IPS-11a (cell line): ENCODE measurements around the gene CDC45.

Source experiments
- H3K4me3 ChIP-seq: one replicate; pipeline ENCODE4 v1.5.1; 2013; ENCODE audit warnings: low read depth, low read length, control low read depth

Gene CDC45

DNA sequence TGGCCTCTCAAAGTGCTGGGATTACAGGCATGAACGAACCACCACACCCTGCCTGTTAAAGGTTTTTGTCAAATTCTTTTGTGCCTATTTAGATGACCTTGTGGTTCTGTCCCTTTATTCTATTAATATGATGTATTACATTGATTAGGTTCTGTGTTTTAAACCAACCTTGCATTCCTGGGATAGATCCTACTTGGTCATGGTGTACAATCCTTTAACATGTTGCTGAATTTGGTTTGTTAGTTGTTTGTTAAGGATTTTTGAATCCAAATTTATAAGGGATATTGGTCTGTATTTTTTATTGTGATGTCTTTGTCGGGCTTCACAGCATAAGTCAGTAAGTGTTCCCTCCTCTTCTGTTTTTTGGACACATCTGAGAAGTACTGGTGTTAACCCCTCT is 73.5 kb downstream of the CDC45 start:
- H3K4me3 ChIP-seq = no peak overlapping the region

DNA sequence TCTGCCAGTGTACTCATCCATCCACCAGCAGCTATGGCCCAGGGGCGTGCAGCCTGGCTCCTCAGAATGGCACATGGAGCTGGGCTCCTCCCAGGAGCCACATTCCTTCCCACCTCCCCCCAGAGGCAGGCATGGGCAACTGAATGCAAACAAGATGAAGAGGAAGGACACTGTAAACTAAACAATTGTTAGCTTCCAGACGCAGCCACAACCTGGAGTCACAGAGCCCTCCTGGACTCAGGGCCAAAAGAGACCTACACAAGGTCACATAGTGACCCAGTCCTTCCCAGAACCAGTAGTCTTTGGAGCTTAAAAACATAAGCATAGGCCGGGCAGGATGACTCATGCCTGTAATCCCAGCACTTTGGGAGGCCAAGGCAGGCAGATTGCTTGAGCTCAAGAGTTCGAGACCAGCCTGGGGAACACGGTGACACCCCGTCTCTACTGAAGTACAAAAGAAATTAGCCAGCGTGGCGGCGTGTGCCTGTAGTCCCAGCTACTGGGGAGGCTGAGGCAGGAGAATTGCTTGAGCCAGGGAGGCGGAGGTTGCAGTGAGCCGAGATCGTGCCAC is 75.2 kb downstream of the CDC45 start:
- no peak overlapping the region for H3K4me3 ChIP-seq

DNA sequence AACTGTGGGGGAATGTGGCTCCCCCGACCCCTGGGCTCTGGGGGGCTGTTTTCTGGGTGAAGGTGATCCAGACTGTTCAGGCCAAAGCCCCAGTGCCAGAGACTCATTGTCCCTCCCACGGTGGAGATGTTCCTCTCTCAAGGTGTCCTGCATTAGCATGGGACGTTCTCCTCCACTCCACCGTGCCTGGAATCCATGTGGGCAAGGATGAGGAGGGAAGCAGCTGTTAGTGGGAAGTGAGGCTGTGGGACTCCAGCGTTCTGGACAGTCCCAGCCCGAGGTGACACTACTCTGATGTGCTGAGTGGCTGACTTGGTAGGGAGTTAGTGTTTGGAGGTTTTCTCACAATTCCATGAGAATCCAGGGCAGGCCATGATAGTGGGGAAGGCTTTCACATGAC is 75.9 kb downstream of the CDC45 start:
- no peak overlapping the region for H3K4me3 ChIP-seq

DNA sequence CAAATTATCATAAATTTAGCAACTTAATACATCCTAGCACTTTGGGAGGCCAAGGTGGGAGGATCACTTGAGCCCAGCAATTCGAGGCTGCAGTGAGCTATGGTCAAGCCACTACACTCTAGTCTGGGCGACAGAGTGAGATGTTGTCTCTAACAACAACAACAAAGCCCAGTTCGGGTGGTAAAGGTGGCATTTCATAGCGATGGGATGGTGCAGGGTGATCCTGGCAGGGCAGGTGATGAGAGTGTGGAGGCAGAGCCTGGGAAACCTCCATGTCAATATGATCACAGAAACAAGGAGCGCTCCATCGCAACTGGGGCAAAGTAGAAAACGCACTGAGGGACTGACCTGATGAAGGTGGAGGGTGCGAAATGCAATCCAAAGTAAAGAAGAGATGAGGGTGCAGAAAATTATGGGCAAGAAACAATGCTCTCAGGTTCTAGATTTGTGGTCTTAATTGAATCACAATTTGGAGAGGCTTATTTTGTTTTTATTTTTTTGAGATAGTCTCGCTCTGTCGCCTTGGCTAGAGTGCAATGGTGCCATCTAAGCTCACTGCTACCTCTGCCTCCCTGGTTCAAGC is 77.3 kb downstream of the CDC45 start:
- H3K4me3 ChIP-seq = no peak overlapping the region

DNA sequence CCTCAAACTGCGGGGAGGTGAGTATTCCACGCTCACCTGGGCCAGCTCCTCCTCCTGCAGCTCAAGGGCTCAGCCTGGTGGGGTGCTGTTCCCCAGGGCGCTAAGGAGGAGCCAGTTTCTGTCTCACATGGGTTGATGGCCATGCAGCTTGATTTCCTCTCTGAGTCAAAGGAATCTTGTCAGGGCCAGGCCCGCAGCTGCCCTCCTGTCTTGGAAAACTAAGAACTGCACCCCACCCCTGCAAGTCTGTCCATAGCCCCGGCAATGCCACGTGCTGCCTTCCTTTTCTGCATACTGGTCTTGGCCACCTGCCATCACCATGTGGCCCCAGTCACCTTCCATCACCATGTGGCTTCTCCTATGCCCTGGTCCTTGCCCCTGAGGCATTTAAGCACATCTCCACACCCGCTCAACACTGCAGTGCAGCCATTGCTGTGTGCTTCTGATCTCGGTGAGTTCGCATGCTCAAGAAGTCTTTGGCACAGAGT is 79.6 kb downstream of the CDC45 start:
- H3K4me3 ChIP-seq = no peak overlapping the region

DNA sequence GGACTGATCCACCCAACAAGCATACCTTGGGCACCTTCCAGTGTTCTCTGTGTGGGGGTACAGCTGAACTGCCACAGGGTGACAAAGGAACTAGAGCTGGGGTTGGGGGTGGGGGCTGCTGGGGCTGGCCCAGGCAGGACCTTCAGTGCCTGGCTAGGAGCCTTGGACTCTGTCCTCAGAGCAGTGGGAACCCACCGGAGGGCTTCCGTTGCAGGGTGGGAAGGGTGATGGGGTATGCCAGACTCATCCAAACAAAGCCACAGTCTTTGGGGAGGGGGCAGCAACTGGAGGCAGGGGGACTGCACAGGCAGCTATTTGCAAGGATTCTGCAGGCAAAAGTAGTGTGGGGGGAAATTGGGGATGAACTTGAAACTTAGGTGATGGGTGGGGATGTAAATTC is 80.2 kb downstream of the CDC45 start:
- no peak overlapping the region for H3K4me3 ChIP-seq

DNA sequence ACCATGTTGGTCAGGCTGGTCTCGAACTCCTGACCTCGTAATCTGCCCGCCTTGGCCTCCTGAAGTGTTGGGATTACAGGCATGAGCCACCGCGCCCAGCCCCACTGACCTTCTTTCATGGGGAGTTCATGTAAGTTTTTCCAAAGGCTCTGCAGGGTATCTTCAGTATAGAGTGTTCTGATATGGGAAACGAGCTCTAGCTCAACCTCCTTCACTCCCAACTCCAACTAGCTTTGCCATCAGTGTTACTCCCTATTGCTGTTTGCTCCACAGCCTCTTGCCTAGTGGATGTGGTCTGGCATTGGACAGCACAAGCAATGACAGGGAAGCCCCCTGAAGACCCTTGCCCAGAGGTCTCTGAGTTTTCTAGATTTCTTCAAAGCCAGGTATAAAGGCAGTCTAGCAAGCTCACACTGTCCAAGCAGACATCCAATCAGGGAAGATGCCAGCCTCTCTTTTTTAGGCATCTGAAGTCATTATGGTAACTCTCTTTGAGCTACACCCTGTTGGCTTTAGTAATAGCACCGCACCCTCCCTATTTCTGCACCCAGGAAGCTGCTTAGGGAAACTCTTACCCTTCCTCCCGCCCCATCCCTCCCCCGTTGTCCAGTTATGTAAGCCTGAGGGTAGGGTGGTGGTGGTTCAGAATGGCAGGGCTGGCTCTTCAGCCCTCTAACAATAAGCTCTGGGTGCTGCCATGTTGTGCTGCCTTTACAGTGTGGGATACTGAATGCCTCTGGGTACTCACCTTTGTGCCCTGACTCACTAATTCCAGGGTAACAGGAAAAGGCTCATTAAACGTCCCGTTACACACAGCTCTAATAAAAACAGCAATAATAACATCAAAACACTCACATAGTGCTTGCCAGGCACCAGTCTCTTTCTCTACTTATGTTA is 85.9 kb downstream of the CDC45 start:
- no peak overlapping the region for H3K4me3 ChIP-seq

DNA sequence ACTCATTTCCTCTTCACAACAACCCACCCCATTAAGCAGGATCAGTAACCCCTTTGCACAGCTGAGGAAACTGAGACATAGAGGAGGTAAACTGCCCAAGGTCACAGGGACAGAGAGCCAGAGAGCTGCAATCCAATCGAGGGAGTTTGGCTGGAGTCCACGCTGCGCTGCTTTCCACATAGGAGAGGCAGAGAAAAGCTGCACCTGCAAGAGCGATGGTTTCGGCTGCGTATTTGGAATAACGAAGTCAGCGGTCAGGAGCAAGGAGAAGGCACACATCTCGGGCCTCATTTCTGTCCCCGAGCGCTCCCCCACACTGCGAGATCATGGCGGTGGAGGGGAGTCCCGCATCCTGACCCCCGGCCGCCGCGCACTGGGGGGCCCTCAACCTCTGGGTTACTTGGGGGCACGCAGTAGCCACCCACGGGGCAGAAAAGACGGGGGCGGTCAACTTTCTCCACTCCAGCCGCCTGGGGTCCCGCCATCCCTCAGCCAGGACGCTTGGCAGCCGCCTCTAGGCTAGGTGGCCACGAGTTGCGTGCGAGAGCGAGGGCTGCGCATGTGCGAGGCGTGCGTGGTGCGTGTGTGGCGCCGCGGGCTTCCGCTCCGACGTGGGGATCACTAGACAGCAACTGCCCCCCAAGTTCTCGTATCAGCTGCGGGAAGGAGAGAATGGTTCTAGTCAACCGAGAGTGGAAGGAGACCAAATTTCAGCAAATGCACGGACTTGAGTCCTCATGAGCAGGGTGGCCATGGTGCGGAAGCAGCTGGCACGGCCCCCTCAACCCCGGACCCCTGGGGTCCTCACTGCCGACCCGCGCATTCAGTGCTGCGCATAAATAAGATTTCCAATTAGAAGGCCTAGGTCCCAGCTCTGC is 86.8 kb downstream of the CDC45 start:
- no peak overlapping the region for H3K4me3 ChIP-seq

DNA sequence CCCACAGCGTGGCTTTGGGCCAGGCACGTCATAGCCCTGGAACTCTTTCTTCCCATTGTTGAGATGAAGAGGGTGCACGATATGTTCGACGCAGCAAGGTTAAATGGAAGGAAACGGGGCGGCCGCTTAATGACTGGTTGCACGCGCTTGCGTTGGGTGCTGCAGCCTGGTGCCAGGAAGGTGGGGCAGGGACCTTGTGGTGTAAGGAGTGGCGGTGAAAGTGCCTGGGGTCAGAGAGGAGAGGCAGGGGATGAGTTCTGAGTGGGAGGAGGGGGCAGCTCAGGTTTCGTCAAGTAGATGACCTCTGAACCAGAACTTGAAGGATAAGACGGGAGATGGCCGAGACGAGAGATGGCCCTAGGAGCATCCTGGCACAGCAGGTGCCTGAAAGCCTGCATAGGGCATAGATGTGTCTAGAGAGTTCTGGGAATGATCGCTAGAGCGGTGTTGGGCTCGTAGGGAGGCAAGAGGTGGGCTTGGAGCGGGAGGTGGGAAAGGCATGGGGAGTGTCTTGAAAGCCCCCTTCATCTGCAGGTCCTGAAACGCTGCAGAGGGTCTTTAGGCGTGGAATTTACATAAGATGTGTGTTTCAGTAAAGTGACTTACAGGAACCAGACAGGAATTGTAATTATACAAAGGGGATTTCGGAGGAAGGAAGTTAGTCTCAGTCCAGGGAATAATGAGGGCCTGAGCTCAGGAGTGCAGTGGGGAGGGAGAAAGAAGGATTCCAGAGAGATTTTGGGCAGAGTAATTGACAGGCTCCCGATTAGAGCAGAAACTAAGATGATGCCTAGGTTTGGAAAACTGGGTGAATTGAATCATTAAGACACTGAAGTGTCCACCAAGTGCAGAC is 87.7 kb downstream of the CDC45 start:
- H3K4me3 ChIP-seq = no peak overlapping the region

DNA sequence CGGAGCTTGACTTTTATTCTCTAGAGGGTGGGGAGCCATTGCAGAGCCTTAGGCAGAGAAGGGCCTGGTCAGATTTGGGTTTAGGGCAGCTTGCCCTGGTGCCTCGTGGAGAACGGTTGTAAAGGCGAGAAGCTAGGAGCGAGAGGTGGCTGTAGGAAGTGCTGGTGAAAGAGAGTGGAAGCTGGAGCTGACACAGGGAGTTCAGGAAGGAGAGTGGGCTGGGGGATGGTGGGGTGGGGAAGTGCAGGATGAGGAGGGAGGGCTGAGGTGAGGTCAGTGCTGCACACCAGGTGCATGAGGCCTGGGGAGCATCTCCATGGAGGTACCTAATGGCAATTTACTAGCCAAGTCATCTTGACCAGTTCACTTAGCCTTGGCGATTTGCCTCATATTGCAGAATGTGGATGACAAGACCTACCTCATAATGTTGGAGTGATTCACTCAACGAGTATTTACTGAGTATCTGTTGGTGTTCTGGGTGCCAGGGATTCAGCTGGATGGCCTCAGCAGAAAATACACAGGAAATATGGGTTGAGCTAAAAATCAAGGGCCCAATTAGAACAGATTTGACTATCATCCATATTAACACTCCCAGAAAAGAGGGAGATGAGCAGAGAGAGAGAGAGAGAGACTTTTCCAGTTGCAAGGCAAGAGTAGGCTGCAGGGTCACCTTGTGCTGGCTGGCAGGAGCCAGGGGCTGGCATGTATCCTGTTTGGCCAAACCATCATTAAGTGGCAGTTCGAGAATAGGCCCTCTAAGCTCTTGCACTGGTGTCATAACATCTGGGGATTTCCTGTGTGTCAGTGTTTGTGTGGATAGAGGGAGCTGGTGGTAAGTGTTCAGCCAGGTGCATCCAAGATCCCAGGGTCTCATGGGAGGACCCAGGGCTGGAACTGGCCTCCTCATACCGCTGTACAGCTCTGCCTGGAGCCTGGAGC is 88.9 kb downstream of the CDC45 start:
- H3K4me3 ChIP-seq = no peak overlapping the region

DNA sequence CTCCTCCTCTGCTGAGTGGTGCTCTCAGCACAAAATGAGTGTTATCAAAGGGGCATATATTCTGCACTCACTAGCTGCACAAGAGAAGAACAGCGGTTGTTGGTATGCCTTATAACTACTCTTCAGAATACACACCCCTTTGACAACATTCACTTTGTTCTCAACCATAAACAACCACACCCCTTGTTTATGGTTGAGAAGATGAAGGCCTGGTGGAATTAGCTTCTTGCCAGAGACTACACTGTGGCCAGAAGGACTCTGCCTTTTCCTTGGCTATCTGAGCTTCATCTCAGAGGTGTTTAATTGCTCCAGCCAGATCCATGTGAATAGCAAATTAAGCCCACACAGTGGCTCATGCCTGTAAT is 89.5 kb downstream of the CDC45 start:
- no peak overlapping the region for H3K4me3 ChIP-seq

DNA sequence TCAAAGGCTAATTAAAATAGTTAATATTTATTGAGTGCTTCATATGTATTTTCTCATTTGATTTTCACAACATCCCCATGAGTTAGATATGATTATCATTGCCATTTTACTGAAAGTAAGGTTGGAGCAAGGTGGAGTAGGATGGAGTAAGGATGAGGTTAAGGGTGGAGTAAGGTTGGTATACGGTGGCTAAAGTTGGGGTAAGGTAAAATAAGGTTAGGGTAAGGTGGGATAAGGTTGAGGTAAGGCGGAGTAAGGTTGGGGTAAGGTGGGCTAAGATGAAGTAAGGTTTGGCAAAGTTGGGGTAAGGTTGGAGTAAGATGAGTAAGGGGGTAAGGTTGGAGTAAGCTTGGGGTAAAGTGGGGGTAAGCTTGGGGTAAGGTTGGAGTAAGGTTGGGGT is 90.3 kb downstream of the CDC45 start:
- H3K4me3 ChIP-seq = no peak overlapping the region
